Measurements from ENCODE around the gene SLX9. TPM values are rescaled to one million over a fixed set of nuclear protein-coding genes. Genes with fewer than 3 reads are reported as not detected.

The SLX9 gene
- polyA plus RNA-seq, 1 donor from 2014 or later, result 15.4 TPM

GRCh38 chr21:45011911-45012661 lies 72.3 kb downstream of the SLX9 start:
- H3K36me3 ChIP-seq (ENCODE audit: insufficient read depth, low read length), result no peaks in the 10 kb centered on the region

GRCh38 chr21:45012662-45013259 lies 72.9 kb downstream of the SLX9 start:
- Histone ChIP-seq H3K27me3 (ENCODE audit: insufficient read depth, low read depth, low read length) (peaks cover 7% of the 10 kb centered on the region), H3K79me2 (replicated peaks; ENCODE audit: insufficient read depth, low read length) (no peaks in the 10 kb centered on the region), H3K4me3 (ENCODE audit: low read length) (no peak overlapping the region), H3K27ac (ENCODE audit: low read length) (no peak overlapping the region), H4K20me1 (ENCODE audit: insufficient read depth) (no peaks in the 10 kb centered on the region), H3K4me2 (ENCODE audit: low read length) (no peak overlapping the region), H3F3A (ENCODE audit: insufficient read depth, low read length, poor library complexity, severe bottlenecking) (no peaks in the 10 kb centered on the region), H3K36me3 (ENCODE audit: insufficient read depth, low read length) (no peaks in the 10 kb centered on the region), H3K9me3 (ENCODE audit: low read length) (no peaks in the 10 kb centered on the region), H2AFZ (ENCODE audit: low read depth, low read length) (no peak overlapping the region), H3K9me2 (ENCODE audit: insufficient read depth, low read length) (no peaks in the 10 kb centered on the region), H3K9ac (ENCODE audit: low read length) (no peak overlapping the region)
- TF ChIP-seq MXI1 (conservative IDR thresholded peaks at IDR 0.05; ENCODE audit: poor library complexity, severe bottlenecking), result no peak
- TF ChIP-seq TAF1 (IDR thresholded peaks at IDR 0.05; ENCODE audit: low read depth), result no peak
- no peak for TF ChIP-seq REST (IDR thresholded peaks at IDR 0.05; ENCODE audit: borderline replicate concordance)
- TF ChIP-seq CTCF (IDR thresholded peaks at IDR 0.05; ENCODE audit: poor library complexity, severe bottlenecking), result no peak
- TF ChIP-seq POLR2AphosphoS5 (IDR thresholded peaks at IDR 0.05), result no peak
- no peak for TF ChIP-seq RAD21 (conservative IDR thresholded peaks at IDR 0.05)
- no peak for TF ChIP-seq EP300 (conservative IDR thresholded peaks at IDR 0.05; ENCODE audit: poor library complexity, severe bottlenecking)

More at GRCh38 chr21:45011911-45012661, 72.3 kb downstream of the SLX9 start:
- Histone ChIP-seq H4K20me1 (ENCODE audit: insufficient read depth) (no peaks in the 10 kb centered on the region), H3K9me3 (ENCODE audit: low read length) (no peaks in the 10 kb centered on the region), H3K79me2 (replicated peaks; ENCODE audit: insufficient read depth, low read length) (no peaks in the 10 kb centered on the region), H2AFZ (ENCODE audit: low read depth, low read length) (no peak overlapping the region), H3K9ac (ENCODE audit: low read length) (no peak overlapping the region), H3K4me3 (ENCODE audit: low read length) (no peak overlapping the region), H3K27me3 (ENCODE audit: insufficient read depth, low read depth, low read length) (no peaks in the 10 kb centered on the region), H3K4me2 (ENCODE audit: low read length) (no peak overlapping the region), H3F3A (ENCODE audit: insufficient read depth, low read length, poor library complexity, severe bottlenecking) (no peaks in the 10 kb centered on the region), H3K27ac (ENCODE audit: low read length) (no peak overlapping the region), H3K9me2 (ENCODE audit: insufficient read depth, low read length) (no peaks in the 10 kb centered on the region)
- no peak for TF ChIP-seq REST (IDR thresholded peaks at IDR 0.05; ENCODE audit: borderline replicate concordance)
- TF ChIP-seq CTCF (IDR thresholded peaks at IDR 0.05; ENCODE audit: poor library complexity, severe bottlenecking), result no peak
